Suppressor macrophage treated with lipopolysaccharide for 1 hour (primary cell): ENCODE results near the gene EMX2.
A peak's percentile ranks its signal among the peaks of the same experiment; 100 is the strongest.
"Not testable (repeated sequence)": the region's sequence is repeated elsewhere in the genome, so short reads cannot be mapped to it uniquely, and the experiment has no call there.

Source experiments
- DNase-seq, 3 donors: peaks; one replicate each; pipeline ENCODE4 v3.0.0-alpha.2; 2020 to 2022

EMX2 gene

GRCh38 chr10:117542706-117543224, at the start of gene EMX2:
Gene EMX2 (plus strand): TSS chr10:117542746. CDS start chr10:117543268, 522 bp downstream.
- no peak for DNase-seq

DNA sequence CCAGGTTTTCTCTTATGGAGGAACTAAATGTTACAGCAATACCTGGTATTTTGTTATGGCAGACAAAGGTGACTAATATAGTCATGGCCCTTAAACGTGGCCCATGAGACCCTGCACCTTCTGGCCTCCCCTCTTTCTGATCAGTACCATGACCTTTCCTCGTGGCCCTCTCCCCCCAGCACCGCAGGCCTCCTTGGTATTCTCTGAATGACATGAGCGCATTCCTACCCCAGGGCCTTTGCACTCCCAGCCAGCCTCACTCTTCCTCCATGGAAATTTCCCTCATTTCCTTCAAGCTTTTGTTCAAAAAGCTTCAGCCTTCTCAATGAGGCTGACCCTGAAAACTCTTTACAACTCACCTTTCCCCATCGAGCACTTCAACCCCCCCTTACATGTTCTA, 46.5 kb upstream of the EMX2 start:
- DNase-seq, result no peak

- DNase-seq, result peak; percentile 81 to 86 (median 82)
Measured at GRCh38 chr10:117496616-117497028, 45.9 kb upstream of the EMX2 start.

DNA sequence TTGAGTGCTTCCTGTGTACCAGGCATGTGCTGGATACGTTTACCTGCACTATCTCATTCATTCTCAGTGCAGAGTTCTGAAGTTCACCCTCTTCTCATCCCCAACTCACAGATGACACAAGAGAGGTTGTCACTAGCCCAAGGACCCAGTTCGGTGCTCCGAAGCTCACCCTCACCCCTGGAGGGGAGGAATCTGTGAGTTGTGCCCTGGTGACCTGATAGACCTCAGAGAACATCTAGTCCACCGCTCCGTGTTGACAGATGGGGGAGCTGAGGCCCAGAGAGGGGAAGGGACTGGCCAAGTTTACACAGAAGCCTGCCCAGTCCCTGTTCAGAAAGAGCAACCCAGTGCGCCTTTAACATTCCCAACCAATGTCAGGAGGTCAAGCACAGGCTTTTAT, 44.8 kb upstream of the EMX2 start:
- DNase-seq, result no peak

DNA sequence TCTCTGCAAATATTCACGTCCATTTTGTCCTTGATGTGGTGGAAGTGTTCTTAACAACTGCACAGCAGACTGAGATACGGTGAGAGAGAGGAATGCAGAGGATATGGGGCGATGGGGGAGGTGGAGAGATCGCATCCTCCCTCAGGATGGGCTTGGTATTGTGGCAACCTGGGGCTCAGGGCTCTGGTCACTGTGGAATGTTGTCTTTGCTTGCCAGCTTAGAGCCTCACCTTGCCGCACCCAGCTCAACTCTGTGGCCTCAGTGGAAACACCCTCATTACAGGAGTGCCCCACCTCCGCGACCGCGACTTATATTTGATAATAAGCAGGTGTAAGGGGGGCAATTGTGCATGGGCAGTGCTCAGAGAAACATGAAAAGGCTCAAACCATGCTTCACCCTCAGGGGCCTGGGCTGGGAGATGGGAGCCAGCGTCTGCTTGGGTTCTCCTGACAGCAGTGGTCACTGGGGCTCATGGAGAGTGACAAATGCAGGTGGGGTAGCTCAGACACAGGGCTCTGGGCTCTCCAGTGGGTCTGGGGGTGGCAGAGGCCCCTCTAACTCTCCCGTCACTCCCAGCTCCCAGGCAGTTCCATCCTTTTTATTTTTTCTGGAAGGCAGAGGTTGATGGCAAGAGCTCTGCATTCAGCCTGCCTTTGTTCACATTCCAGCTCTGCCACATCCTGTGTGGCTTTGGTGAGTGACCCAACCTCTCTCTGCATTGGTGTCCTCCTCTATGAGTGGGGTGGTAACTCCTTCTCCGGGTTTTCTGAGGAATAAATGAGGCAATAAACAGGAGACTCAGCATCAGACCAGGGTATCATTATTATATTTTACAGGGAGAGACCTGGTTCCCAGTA, 43.1 kb upstream of the EMX2 start:
- no peak for DNase-seq

DNA sequence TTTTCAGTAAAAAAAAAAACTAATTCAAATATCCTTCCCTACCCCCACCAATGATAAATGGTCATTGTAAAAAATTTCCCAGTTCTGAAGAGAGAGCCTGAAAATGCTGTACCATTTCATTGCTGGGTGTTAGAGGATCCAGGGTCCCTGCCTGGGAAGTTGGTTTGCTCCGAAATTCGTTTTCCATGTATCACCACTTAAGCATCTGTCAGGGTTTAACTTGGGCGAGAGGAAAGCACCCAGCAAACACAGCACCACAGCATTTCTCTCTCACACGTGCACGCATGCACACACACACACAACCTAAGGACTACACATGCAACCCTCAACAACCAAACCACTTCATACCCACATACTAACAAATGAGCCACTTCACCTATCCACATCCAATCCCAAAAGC, 42.1 kb upstream of the EMX2 start:
- DNase-seq, result no peak

DNA sequence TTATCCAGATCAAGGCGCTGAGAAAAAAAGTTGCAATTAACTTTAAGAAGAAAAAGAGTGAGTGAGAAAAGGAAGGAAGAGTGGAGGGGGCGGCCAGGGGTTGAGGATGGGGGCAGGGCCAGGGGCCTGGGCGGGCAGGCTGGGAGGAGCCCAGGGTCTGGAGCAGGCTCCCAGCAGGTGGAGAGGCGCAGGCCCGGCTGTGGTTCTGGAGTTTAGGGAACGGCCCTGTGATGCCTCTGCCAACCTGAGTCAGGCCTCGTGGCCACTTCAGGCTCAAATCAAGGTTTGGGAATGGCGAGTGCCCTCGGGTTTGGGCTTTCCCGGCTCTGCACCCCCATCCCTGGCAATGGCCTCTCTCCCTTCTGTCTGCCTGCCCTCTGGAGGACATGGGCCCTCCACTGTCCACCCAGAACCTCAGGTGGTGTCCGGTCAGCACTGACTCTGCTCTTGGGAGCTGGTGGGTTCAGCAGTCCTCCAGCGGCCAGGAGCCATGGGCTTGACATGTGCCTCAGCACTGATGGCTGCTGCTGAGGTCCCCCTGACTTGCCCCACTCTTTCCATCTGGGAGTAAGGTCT, 41.0 kb upstream of the EMX2 start:
- DNase-seq, result no peak

DNA sequence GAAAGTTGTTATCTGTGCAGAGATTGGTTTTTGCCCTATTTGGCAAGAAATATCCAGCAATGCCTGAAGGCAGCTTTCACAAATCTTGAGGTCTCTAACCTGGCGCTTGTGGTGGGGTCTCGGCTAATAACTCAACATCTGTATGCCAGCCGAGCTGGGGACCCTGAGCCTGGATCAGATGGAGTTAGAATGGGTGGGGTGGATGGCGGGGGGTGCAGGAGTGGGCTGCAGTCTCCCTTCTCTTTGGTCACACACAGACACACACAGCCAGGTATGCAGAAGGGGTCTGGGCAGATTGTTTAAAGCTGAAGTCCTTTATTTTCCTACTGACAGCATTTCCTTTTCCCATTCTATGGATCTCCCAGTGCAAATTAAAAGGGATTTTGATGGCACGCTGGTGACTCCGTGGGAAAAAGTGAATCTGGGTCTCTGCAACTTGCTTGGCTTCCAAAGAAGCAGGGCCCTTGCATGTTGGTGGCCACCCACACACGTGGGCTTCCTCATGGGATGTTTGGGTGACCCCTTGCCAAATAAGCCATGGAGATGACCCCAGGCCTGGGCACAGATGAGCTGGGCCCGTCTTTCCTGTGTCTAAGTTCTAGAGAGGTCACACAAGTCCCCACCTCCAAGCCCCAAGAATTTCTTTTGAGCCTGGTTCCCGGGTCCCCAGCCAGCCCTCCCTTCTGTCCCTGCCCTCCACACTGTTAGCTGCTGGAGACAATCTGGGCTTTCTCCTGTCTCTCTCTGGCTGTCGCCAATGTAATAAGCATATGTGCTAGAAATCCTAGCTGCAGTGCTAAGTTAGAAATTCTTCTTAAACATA, 39.9 kb upstream of the EMX2 start:
- no peak for DNase-seq

GRCh38 chr10:117503244-117504205, 39.0 kb upstream of the EMX2 start:
- no peak for DNase-seq

DNA sequence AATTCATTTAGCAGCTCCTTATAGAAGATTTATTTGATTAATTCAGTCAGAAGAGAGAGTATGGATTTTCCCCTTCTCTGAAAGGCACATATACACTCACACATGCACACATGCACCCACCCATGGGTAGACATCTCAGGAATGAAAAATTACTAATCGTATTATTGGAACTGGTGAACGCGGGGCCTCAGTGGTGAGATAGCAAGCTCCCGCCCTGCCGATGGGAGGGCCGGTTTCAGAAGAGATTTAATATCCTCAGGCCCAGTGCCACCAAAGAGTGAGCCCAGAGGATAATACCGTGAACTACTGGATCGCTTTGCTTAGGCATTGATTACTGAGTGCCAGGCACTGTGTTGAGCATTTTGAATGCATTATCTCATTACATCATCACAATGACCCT, 38.0 kb upstream of the EMX2 start:
- DNase-seq, result no peak

DNA sequence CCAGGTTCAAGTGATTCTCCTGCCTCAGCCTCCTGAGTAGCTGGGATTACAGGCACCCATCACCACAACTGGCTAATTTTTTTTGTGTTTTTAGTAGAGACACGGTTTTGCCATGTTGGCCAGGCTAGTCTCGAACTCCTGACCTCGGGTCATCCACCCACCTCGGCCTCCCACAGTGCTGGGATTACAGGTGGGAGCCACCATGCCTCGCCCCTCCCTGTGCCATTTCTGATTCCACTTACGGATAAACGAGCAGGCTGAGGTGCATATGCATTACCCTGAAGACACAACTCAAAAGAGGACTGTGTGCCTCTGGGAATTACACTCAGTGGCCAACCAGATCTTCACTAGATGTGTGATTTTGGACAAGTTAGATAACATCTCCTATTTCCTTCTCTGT, 35.5 kb upstream of the EMX2 start:
- not testable (repeated sequence) for DNase-seq

GRCh38 chr10:117509573-117509972, 33.0 kb upstream of the EMX2 start:
- DNase-seq, result no peak

- DNase-seq, result no peak
Measured at GRCh38 chr10:117511601-117512390, 30.8 kb upstream of the EMX2 start.

DNA sequence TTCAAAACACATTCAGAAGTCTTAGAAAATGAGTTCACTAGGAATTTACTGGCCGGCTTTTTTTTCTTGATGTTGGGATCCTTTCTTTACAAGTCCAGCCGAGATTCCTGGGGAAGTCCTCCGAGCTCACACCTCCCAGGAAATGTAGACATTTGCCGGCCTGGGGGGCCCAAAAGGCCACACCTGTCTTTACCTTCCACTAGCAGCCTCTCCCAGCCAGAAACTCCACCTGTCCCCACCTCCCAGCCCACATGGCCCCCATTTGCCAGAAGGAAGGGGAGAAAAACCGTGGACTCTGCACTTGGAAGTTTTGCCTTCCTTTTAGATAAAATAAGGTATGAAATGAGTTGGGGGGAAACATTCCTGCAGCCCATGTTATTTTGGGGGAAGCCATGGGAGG, 27.6 kb upstream of the EMX2 start:
- no peak for DNase-seq

DNA sequence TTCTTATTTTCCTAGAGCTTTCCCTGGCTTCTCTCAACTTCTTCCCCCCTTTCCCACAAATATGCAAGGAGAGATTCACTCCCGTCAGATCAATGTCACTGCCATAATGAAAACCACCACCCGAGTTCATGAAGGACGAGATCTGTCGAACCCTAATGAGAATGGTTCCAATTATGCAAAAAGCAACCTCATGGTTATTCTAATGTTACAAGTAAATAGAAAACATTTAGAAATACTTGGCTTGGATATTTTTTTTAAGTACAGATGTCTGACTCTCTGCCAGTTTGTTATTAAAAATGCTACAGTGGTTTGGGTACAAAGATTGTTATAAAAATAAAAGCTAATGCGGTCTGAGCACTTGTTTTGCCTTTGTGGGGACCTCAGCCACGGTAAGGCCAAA, 25.9 kb upstream of the EMX2 start:
- no peak for DNase-seq

DNA sequence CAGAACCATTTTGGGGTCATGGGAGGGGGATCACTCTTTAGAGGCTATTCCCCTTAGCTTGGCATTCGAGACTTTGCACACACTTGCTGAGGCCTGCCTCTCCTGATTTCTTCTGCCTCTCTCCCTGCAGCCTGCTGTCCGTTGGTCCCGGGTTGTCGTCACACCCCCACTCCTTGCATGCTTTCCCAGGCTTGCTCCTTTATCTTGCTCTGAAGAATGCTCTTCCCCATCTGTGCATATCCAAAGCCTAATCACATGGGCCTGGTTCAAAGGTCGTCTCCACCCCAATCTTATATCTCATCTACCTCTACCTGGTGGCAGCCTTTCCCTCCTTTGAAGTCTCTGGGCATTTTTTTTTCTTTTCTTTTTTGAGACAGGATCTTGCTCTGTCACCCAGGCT, 24.3 kb upstream of the EMX2 start:
- no peak for DNase-seq

GRCh38 chr10:117519286-117519685, 23.3 kb upstream of the EMX2 start:
- DNase-seq, result no peak

DNA sequence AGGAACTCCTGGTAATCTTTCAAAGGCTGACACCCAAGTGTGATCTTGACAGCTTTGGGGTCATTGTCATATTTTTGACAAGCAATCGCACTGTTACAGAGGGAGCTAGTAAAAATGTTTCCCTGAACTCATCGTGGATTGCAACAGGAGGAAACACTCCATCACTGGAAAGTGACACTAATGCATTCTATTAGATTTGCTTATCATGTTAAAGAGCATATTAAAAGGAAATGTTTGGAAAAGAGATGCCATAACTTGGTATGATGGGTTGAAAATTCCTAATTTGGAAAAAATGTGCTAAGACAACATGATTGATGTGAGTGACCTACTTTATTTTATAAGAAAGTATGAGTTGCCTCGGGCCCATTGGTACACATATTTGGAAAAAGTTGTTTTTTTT, 22.7 kb upstream of the EMX2 start:
- DNase-seq, result no peak

DNA sequence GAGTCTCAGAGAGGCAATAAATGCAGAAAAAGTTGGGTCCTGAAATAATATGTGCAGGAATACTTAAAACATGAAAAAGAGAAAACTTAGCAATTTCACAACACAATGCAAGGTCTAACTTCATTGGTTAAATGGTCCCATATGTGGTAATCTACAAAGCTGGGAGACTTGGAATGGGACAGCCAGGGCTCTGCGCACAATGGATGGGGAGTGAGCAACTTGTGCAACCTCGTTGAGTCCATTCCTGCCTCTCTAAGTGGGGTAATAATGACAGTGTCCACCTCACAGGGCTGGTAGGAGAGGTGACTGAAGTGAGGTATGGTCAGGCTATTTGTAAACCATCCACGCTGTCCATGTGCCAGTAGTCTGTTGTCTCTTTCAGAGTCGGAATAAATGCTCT, 11.8 kb upstream of the EMX2 start:
- no peak for DNase-seq

GRCh38 chr10:117531371-117532002, 11.1 kb upstream of the EMX2 start:
- no peak for DNase-seq

- DNase-seq, result no peak
Measured at GRCh38 chr10:117532003-117532385, 10.6 kb upstream of the EMX2 start.
